GM10266 (cell line): ENCODE results near the gene INPPL1.

ENCODE experiments used
- DNase-seq: peaks from one replicate; pipeline ENCODE4 v3.0.0; 2012; ENCODE audit errors: extremely low spot score
- CTCF ChIP-seq: IDR thresholded peaks from 2 replicates; pipeline ENCODE4 v1.5.1; 2012; ENCODE audit warnings: mild to moderate bottlenecking, low read depth; ENCODE audit not compliant: control insufficient read depth, insufficient read depth; ENCODE audit errors: missing control alignments

The INPPL1 gene

GRCh38 chr11:72230764-72231365 is 6.3 kb downstream of the INPPL1 start:
- peak; percentile 7 for DNase-seq
- no peak for TF ChIP-seq CTCF

GRCh38 chr11:72231396-72232259 is 7.1 kb downstream of the INPPL1 start:
- DNase-seq: peak; percentile 5
- TF ChIP-seq CTCF: no peak

- no peak for TF ChIP-seq CTCF
- peak; percentile 10 for DNase-seq
Measured at GRCh38 chr11:72232260-72233055, 7.9 kb downstream of the INPPL1 start.

- peak; percentile 5 for DNase-seq
- TF ChIP-seq CTCF: no peak
Measured at GRCh38 chr11:72233056-72233772, 8.6 kb downstream of the INPPL1 start.

GRCh38 chr11:72233773-72234513 is 9.4 kb downstream of the INPPL1 start:
- DNase-seq: peak; percentile 15
- no peak for TF ChIP-seq CTCF

GRCh38 chr11:72234514-72234830 is 9.9 kb downstream of the INPPL1 start:
- peak; percentile 5 for DNase-seq
- no peak for TF ChIP-seq CTCF
